Inflammatory macrophage treated with lipopolysaccharide for 1 hour (primary cell): Measurements from ENCODE around the gene SCAF8.

Source experiments
- DNase-seq, 2 donors: peaks; one replicate each; pipeline ENCODE4 v3.0.0-alpha.2; 2020 to 2022

The SCAF8 gene

GRCh38 chr6:154842833-154843232 is 109.6 kb downstream of the SCAF8 start:
- no peak for DNase-seq

GRCh38 chr6:154847318-154847717 is 114.1 kb downstream of the SCAF8 start:
- no peak for DNase-seq

DNA sequence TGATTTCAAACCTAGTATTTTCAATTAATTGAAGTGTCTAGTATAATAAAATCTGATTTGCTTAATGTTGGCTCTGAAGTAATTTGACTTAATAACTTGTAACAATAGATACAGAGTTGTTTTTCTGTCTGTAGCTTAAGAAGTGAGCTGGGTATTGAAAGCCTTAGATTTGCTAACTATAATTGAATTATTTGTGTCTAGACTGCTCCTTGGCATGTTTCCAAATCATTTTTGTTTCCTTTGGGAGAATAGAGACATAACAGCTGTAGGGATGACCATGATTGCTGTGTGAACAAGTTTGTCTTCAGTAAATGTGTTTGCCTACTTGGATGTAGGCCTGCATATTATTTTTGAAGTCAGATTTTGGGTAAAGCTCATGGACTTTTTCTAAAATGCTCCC is 115.4 kb downstream of the SCAF8 start:
- DNase-seq, result no peak

DNA sequence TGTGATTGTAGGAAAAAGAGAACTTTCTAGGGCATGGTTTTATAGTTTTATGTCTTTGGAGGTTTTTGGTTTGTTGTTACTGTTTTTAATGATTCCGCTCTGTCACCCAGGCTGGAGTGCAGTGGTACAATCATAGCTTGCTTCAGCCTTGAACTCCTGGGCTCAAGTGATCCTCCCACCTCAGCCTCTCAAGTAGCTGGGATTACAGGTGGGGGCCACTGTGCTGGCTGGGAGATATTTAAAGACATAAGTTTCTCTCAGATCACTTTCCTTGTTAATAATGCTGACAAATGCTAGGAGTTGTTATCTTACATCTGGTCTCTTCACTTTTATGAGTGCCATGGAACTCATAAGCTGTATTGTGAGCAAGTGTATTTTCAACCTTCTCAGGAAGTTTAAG is 116.3 kb downstream of the SCAF8 start:
- no peak for DNase-seq

DNA sequence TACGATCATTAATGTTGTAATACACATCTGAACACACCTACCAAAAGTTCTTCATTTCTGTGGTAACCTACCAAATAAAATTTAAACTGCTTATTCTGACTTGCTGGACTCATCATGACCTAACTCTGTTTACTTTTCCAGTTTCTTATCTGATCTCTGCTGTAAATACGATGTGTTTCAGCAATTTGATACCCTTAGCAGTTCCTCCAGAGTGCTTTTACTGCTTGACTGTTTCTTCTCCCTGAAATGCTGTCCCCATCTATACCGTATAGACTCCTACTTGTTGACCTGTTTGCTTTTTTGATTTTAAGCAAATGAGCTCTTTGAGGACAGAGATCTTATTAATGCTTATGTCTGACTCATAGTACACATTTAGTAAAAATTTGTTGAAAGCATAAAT is 119.5 kb downstream of the SCAF8 start:
- DNase-seq, result no peak

DNA sequence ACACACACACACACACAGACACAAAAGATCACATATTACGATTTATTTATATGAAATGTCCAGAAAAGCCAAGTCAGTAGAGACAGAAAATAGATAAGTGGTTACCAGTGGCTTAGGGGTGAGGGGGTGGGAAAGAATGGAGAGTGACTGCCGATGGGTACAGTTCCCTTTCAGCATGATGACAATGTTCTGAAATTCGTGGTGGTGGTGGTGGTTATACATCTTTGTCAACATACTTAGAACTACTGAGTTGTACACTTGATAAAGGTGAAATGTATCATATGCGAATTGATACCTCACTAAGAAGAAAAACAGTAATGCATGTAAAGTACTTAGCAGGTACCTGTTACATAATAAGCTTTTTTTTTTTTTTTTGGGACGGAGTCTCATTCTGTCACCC is 124.3 kb downstream of the SCAF8 start:
- DNase-seq, result no peak

DNA sequence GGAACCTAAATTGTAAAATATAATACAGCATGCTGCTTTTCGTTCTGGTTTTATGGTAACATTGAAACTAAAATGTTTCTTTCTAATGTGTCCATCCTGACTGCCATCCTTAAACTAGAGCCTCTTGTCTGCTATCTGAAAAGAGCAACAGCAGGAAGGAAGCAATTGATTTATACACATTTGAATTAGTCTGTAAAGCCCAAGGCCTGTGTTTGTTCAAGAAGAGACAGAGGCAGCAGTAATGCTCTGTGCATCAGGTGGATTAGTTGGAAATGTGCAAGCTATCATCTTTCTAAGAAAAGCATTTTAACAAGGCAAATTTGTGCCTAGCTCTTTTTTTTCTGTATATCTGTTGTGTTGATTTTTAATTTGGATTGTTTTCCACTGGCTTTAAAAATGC is 128.6 kb downstream of the SCAF8 start:
- no peak for DNase-seq

GRCh38 chr6:154862536-154862935 is 129.3 kb downstream of the SCAF8 start:
- no peak for DNase-seq

- no peak for DNase-seq
These were observed 130.8 kb downstream of the SCAF8 start for GRCh38 chr6:154864066-154864430.

GRCh38 chr6:154865291-154865690 is 132.1 kb downstream of the SCAF8 start:
- no peak for DNase-seq

GRCh38 chr6:154868143-154868594 is 135.0 kb downstream of the SCAF8 start:
- DNase-seq, result peak; percentile 20 to 52

GRCh38 chr6:154872542-154873114 is 139.4 kb downstream of the SCAF8 start:
- DNase-seq, result no peak

- no peak for DNase-seq
These were observed 140.3 kb downstream of the SCAF8 start for GRCh38 chr6:154873546-154873945.

DNA sequence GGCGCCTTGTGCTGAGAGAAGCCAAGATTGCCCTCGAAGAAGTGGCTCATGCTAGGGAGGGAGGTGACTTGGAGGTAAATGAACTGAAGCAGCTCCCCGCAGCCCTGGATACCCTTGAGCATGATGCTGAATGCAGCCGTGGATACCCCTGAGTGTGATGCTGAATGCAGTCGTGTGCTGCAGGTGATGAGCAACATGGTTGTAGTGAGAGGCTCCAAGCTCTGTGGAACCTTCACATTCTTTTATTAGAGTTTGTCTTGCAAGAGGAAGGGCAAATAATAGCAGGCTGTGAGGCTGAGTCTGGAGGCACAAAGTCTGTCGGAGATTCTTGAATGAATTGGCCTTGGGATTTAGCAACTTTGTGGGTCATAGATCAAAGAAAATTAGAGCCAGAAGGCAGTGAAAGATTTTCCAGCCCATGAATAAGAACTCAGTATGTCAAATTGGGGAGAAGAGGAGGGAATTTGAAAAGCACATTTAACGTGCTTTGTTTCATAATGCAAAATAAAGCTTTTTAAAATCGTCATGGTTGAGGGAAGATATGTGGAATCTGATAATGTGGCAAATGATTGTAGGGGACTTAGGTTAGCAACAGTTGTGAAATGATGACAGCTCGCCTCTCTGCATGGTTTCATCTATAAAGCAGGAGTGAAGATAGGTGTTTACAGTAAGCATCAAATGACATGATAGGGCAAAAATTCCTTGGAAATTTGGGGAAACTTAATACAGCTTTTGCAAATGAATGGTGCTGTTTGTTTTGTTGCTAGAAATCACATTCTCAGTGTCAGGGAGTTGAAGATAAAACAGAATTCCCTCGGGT is 141.8 kb downstream of the SCAF8 start:
- DNase-seq, result no peak

- no peak for DNase-seq
These were observed 143.5 kb downstream of the SCAF8 start for GRCh38 chr6:154876486-154877280.

GRCh38 chr6:154878871-154879491 is 145.8 kb downstream of the SCAF8 start:
- no peak for DNase-seq

DNA sequence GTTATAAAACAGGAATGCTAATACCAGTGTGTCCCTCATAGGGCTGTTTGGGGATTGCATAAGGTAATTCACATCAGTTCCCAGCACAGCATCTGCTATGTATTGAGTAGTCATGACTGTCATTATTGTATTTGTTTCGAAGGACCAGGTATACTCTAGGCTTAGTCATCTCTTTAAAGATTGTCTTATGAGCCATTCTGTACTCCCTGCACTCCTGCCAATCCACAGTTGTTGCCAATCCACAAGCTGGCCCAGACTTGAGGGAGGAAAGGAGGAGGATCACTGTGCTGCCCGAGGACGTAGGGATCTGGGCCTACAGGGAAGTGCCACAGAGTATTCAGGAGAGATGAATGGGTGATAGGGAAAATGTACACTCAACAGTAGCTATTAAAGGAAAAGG is 148.9 kb downstream of the SCAF8 start:
- DNase-seq, result no peak
